Fibroblast of pulmonary artery (primary cell): ENCODE results near the gene IFNLR1.

ENCODE experiments used
- DNase-seq: peaks from one replicate; pipeline ENCODE4 v3.0.0-alpha.2; 2010; ENCODE audit warnings: low read depth
- H3K4me3 ChIP-seq: replicated peaks from 2 replicates; pipeline ENCODE4 v1.5.1; 2011; ENCODE audit warnings: low read depth, mild to moderate bottlenecking, control low read depth, low read length, moderate library complexity
- TF ChIP-seq, protein P1 (sequence below): IDR thresholded peaks from 2 replicates; pipeline ENCODE4 v1.5.1; 2011; ENCODE audit warnings: mild to moderate bottlenecking, control low read depth, low read length, inconsistent platforms; ENCODE audit errors: missing control alignments

The IFNLR1 gene

DNA sequence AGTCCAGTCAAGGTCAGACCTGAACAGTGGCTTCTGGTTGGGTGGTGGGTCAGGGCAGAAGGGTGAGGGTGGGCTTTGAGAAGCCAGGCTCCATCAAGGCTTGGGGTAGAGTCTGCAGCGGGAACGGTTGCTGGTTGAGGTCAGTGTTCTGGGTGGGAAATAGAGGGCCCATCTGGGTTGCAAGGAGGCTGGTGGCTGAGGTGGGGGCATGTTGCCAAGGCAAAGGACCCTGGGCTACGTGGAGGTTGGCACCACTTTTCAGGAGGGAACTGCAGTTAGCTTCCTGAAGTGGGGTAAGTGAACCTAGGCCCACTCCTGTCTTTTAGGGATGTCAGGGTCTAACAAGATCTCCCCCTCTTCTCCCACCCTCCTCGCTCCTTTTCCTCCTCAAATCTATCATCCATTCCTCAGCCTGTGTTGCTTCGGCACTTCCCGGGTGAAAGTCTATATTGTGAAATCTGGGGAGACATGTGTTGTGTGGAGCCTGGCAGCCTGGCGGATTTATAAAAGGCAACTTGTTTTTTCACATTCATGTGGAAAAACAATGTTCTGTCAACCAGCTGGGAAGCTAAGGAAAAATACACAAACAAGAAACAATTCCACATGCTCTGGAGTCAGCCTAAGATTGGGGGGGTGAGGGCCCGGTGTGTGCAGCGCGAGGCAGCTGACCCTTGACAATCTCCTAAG is 45.6 kb downstream of the IFNLR1 start:
- TF ChIP-seq, protein P1, sequence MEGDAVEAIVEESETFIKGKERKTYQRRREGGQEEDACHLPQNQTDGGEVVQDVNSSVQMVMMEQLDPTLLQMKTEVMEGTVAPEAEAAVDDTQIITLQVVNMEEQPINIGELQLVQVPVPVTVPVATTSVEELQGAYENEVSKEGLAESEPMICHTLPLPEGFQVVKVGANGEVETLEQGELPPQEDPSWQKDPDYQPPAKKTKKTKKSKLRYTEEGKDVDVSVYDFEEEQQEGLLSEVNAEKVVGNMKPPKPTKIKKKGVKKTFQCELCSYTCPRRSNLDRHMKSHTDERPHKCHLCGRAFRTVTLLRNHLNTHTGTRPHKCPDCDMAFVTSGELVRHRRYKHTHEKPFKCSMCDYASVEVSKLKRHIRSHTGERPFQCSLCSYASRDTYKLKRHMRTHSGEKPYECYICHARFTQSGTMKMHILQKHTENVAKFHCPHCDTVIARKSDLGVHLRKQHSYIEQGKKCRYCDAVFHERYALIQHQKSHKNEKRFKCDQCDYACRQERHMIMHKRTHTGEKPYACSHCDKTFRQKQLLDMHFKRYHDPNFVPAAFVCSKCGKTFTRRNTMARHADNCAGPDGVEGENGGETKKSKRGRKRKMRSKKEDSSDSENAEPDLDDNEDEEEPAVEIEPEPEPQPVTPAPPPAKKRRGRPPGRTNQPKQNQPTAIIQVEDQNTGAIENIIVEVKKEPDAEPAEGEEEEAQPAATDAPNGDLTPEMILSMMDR, result no peak
- no peak for DNase-seq
- no peak overlapping the region for H3K4me3 ChIP-seq

DNA sequence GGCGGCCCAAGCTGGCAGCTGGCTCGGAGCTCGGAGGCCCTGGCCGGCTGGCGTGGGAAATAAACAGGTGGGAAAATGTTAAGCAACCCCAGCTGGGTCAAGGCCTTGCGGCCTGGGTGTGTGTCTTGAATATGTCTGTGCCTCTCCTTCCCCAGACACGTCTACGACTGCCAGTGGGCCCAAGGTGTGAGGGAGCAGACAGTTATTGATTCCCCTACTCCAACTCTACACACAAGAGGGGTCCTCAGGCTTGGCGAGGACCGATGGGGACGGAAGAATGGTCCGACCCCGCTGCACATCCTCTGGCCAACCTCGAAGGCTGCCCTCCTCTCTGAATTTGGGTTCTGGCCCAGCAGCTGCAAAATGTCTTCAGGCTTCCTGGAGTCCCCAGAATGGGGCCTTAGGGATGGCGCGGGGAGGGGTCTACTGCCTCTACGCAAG is 46.3 kb downstream of the IFNLR1 start:
- no peak overlapping the region for H3K4me3 ChIP-seq
- DNase-seq, result no peak
- TF ChIP-seq, protein P1, result no peak

DNA sequence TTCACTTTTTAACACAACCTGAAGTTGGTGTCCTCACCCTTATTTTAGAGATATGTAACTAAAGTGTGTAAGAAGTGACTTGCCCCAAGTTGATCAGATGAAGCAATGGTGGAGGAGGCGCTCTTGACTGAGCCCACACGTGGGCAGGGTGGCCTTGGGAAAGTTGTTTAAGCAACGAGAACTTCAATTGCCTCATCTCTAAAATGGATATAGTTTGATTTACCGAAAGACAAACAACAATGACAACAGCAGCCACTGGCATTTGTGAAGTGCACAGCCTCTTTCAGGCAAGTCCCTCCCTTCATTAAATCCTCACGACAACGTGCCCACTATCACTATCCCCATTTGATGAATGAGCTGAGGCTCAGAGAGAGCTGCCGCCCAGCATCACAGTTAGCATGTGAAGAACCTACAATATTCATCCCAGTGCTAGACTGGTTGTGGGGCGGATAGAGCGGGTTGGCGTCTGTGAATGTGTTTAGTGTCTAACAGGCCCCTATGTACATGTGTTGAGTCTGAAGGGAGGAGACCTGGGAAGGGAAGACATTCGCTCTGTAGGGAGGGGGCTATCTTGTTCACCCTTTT is 47.2 kb downstream of the IFNLR1 start:
- no peak overlapping the region for H3K4me3 ChIP-seq
- TF ChIP-seq, protein P1, result no peak
- DNase-seq, result no peak

DNA sequence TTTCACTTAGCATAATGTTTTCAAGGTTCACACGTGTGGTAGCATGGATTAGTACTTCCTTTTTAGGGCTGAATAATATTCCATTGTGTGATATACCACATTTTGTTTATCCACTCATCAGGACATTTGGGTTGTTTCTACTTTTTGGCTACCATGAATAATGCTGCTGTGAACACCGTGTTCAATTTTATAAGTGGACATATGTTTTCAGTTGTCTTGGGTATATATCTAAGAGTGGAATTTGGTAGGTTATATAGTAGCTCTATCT is 47.9 kb downstream of the IFNLR1 start:
- H3K4me3 ChIP-seq, result no peak overlapping the region
- TF ChIP-seq, protein P1, result no peak
- no peak for DNase-seq

DNA sequence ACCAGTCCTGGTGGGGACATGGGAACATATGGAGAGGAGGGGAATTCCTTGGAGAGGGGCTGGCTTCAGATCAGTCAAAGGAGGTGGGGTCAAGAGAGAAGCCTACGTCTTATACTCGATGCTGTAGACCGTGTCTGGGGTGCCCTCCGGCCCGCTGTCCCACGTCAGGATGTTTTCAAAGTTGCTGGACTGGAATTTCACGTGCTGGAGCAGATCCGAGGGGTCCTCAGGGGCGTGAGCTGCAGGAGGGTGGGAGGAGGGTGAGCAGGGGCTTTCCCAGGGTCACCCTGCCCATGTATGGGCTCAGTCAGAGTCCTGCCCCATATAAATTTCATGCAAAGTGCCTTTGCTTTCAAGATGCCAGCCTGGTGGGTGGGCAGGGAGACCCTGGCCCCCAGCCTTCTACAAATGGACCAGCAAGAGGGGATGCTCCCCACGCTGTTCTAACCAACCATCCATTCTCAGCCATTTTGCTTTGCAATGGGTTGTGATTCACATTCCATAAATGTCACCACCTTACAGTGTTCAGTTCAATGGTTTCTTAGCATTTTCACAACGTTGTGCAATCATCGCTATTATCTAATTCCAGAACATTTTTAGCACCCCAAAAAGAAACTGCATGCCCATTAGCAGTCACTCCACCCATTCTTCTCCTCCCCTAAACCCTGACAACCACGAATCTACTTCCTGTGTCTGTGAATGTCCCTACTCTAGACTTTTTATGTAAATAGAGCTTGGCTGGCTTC is 48.4 kb downstream of the IFNLR1 start:
- H3K4me3 ChIP-seq, result no peak overlapping the region
- TF ChIP-seq, protein P1, result no peak
- no peak for DNase-seq

DNA sequence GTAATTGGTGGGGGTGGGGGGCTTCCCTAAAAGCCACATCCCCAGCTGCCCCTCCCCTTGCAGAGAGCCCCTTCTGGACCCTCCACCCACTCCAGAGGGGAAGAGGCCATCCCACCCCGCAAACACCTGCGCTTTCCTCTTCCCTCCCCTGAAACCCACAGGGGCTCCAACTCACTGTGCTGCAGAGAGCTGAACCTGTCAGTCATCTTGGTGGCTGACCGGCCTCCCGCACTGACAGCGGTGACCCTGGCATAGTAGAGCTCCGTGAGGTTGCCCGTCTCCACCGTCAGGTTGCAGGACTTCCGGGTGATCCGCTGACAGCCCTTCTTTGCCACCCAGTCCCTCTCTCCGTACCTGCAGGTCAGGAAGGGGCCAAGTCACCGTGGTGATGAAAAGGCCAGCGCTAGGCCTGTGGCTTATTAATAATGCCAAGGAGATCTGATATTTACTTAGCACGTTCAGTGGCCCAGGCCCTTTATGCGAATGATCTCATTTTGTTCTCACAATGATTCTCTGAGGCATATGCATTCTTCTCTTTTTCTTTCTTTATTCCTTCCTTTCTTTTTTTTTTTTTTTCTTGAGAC is 50.0 kb downstream of the IFNLR1 start:
- TF ChIP-seq, protein P1, result no peak
- H3K4me3 ChIP-seq, result no peak overlapping the region
- DNase-seq, result no peak
